Activated naive CD8-positive, alpha-beta T cell (primary cell): ENCODE data around the gene ACP7.
A peak's percentile ranks its signal among the peaks of the same experiment; 100 is the strongest.

Experiments
- H3K27ac Mint-ChIP-seq: one replicate; pipeline ENCODE4 v1.8.0; 2021; ENCODE audit warnings: mixed read lengths
- H3K27me3 Mint-ChIP-seq: one replicate; pipeline ENCODE4 v1.8.0; 2021; ENCODE audit warnings: mixed read lengths
- H3K36me3 Mint-ChIP-seq: one replicate; pipeline ENCODE4 v1.8.0; 2021; ENCODE audit warnings: mixed read lengths
- H3K4me1 Mint-ChIP-seq: one replicate; pipeline ENCODE4 v1.8.0; 2021; ENCODE audit warnings: low read depth, mixed read lengths
- H3K4me3 Mint-ChIP-seq: one replicate; pipeline ENCODE4 v1.8.0; 2021; ENCODE audit warnings: mild to moderate bottlenecking, mixed read lengths
- H3K9me3 Mint-ChIP-seq: one replicate; pipeline ENCODE4 v1.8.0; 2021; ENCODE audit warnings: low read depth, mixed read lengths

The ACP7 gene

GRCh38 chr19:39129116-39129515, 44.9 kb downstream of the ACP7 start:
- Mint-ChIP-seq H3K36me3 (no peaks in the 10 kb centered on the region), H3K27me3 (no peaks in the 10 kb centered on the region), H3K9me3 (no peaks in the 10 kb centered on the region), H3K27ac (peak overlapping the region; percentile 22), H3K4me1 (peaks cover 49% of the 10 kb centered on the region), H3K4me3 (no peak overlapping the region)

DNA sequence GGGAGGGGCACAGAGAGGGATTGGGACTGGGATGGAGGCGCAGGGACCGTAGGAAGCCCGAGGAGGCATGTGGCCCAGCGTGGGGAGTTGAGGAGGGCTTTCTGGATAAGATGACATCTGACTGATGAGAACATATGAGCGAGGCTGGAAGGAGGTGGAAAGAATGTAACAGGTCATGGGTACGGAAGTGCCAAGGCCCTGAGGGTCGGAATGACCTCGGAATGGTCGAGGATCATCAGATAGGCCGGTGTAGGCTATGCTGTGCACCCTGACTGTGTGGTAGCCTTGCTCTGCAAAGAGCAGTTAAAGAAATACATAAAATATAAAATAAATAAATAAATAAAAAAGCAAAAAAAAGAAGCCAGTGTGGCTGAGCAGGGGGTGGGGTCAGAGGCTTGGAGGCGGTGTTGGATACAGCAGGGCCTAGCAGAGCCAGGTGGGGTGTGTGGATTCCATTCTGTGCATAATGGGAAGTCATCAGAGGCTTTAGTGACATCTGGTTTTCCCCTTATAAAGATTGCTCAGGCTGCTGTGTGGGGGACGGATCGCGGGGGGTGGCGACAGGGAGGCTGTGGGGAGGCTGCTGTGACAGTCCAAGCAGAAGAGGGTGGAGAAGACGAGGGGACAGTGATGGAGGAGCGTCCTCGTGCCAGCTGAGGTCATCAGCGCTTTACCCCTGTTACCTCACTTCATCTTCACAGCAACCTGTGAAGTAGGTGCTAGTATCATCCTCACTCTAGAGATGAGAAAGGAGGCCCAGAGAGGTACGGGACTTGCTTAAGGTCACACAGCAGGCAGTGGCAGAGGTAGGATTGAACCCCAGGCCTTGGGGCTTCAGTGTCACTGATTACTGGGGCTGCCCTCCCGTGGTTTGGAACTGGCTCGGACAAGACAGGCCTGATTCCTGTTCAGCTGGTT, 46.4 kb downstream of the ACP7 start:
- H3K27ac Mint-ChIP-seq, result no peak overlapping the region
- no peaks in the 10 kb centered on the region for H3K36me3 Mint-ChIP-seq
- no peaks in the 10 kb centered on the region for H3K9me3 Mint-ChIP-seq
- H3K4me3 Mint-ChIP-seq, result no peak overlapping the region
- peaks cover 41% of the 10 kb centered on the region for H3K4me1 Mint-ChIP-seq
- no peaks in the 10 kb centered on the region for H3K27me3 Mint-ChIP-seq

DNA sequence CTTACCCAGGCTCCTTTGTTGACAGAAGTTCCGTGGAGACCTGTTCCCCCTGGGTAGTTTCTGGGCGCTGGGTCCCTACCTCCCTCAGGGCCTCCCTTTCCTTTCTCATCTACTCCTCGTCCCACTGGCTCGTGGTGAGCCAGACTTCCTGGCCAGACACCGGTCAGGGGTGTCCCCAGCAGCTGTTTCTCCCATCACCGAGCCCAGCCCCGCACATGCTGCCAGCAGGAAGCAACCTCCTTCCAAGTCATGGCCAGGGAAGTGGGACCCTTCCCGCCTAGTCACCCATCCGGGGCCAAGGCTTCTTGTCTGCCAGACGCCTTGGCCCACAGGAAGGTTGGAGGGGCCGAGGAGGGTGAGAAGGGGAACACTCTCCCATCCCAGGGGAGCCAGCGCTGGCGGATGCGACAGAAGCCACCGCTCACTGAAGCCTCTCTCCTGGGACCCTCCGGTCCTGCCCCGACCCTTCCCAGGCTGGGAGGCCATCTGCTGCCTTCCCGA, 47.1 kb downstream of the ACP7 start:
- Mint-ChIP-seq H3K27me3 (no peaks in the 10 kb centered on the region), H3K4me1 (peaks cover 37% of the 10 kb centered on the region), H3K9me3 (no peaks in the 10 kb centered on the region), H3K36me3 (no peaks in the 10 kb centered on the region), H3K27ac (no peak overlapping the region), H3K4me3 (no peak overlapping the region)

- no peak overlapping the region for H3K27ac Mint-ChIP-seq
- H3K4me3 Mint-ChIP-seq, result no peak overlapping the region
- H3K36me3 Mint-ChIP-seq, result peaks cover 2% of the 10 kb centered on the region
- peaks cover 31% of the 10 kb centered on the region for H3K4me1 Mint-ChIP-seq
- no peaks in the 10 kb centered on the region for H3K9me3 Mint-ChIP-seq
- no peaks in the 10 kb centered on the region for H3K27me3 Mint-ChIP-seq
These were observed 48.3 kb downstream of the ACP7 start for GRCh38 chr19:39132344-39132969.

DNA sequence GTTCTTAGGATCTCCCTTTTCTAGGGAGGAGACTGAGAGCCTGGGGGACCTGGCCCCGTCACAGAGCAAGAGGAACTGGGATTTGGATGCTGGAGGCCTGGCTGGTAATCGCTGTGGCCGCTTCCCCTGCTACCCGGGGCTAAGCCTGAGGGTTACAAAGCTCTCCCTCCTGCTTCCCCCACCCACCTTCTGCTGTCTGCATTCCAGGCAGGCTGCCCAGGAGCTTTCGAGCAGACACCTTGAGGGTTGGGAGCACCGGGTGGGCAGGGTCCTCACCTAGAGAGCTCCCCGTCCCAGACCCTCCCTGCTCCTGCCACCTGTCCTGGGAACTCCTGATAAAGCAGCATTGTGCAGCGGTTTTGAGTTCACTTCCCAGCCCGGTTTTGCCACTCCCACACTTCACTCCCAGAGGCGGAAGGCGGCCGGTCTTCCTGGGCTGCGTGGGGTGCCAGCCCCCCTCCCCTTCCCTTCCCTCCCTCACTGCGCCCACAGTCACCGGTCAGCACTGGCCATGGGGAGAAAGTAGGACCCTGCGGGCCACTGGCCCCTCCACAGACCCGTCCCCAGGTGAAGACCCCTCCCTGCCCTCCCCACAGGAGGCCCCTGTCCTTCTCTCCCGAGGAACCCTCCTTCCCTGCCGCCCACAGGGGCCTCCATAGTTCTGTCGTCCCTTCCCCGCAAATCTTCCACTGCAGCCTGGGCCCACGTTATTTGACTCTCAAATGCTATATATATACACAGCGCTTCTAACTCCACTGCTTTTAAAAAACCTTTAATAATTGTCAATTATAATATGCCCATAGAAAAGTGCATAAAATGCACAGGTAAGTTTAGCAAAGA, 49.5 kb downstream of the ACP7 start:
- no peak overlapping the region for H3K27ac Mint-ChIP-seq
- H3K9me3 Mint-ChIP-seq, result no peaks in the 10 kb centered on the region
- peaks cover 2% of the 10 kb centered on the region for H3K36me3 Mint-ChIP-seq
- peaks cover 30% of the 10 kb centered on the region for H3K4me1 Mint-ChIP-seq
- H3K27me3 Mint-ChIP-seq, result no peaks in the 10 kb centered on the region
- H3K4me3 Mint-ChIP-seq, result no peak overlapping the region

GRCh38 chr19:39135701-39136100, 51.5 kb downstream of the ACP7 start:
- H3K9me3 Mint-ChIP-seq, result no peaks in the 10 kb centered on the region
- no peak overlapping the region for H3K27ac Mint-ChIP-seq
- H3K36me3 Mint-ChIP-seq, result peaks cover 2% of the 10 kb centered on the region
- H3K4me3 Mint-ChIP-seq, result no peak overlapping the region
- peaks cover 23% of the 10 kb centered on the region for H3K4me1 Mint-ChIP-seq
- H3K27me3 Mint-ChIP-seq, result no peaks in the 10 kb centered on the region

GRCh38 chr19:39136225-39136940, 52.2 kb downstream of the ACP7 start:
- Mint-ChIP-seq H3K27me3 (no peaks in the 10 kb centered on the region), H3K9me3 (no peaks in the 10 kb centered on the region), H3K36me3 (peaks cover 2% of the 10 kb centered on the region), H3K4me3 (no peak overlapping the region), H3K27ac (no peak overlapping the region), H3K4me1 (peaks cover 19% of the 10 kb centered on the region)

GRCh38 chr19:39137131-39137530, 53.0 kb downstream of the ACP7 start:
- H3K9me3 Mint-ChIP-seq, result no peaks in the 10 kb centered on the region

GRCh38 chr19:39138221-39139211, 54.3 kb downstream of the ACP7 start:
- peaks cover 2% of the 10 kb centered on the region for H3K36me3 Mint-ChIP-seq
- peaks cover 12% of the 10 kb centered on the region for H3K4me1 Mint-ChIP-seq
- H3K9me3 Mint-ChIP-seq, result no peaks in the 10 kb centered on the region
- H3K4me3 Mint-ChIP-seq, result no peak overlapping the region
- no peaks in the 10 kb centered on the region for H3K27me3 Mint-ChIP-seq
- H3K27ac Mint-ChIP-seq, result no peak overlapping the region

More at GRCh38 chr19:39137131-39137530, 53.0 kb downstream of the ACP7 start:
- H3K27me3 Mint-ChIP-seq, result no peaks in the 10 kb centered on the region
- H3K36me3 Mint-ChIP-seq, result peaks cover 2% of the 10 kb centered on the region
- H3K4me3 Mint-ChIP-seq, result no peak overlapping the region
- no peak overlapping the region for H3K27ac Mint-ChIP-seq
- H3K4me1 Mint-ChIP-seq, result peaks cover 17% of the 10 kb centered on the region

DNA sequence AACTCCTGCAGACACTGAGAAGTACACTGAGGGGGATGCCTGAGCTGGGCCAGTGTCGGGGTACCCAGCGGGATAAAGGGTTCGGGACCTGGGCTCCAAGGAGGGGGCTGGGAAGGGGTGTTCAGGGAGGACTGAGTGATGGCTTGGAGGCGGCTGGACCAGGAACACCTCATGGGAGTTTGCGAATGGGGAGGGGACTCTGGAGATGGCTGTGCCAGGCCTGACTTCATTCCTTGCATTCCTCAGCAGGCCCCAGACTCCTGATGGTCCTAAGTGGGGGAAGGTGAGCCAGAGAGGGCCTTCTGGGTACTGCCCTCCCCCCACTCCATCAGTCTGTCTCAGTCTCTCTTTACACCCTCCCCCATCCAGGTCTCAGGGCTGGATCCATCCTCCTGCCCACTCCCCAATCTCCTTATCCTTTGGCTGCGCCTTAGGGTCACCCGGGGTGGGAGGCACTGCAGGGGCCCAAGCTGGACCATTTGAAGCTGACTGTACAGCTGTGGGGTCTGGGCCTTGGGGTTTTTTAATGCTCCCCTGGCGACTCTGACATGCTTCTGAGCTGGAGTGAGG, 55.2 kb downstream of the ACP7 start:
- H3K9me3 Mint-ChIP-seq, result no peaks in the 10 kb centered on the region
- H3K4me3 Mint-ChIP-seq, result no peak overlapping the region
- H3K4me1 Mint-ChIP-seq, result peaks cover 12% of the 10 kb centered on the region
- H3K27me3 Mint-ChIP-seq, result no peaks in the 10 kb centered on the region
- H3K36me3 Mint-ChIP-seq, result peaks cover 2% of the 10 kb centered on the region
- no peak overlapping the region for H3K27ac Mint-ChIP-seq

- Mint-ChIP-seq H3K27ac (no peak overlapping the region), H3K4me3 (no peak overlapping the region), H3K27me3 (no peaks in the 10 kb centered on the region), H3K9me3 (no peaks in the 10 kb centered on the region), H3K4me1 (peaks cover 15% of the 10 kb centered on the region), H3K36me3 (peaks cover 2% of the 10 kb centered on the region)
These were observed 55.8 kb downstream of the ACP7 start for GRCh38 chr19:39139971-39140453.

- Mint-ChIP-seq H3K9me3 (no peaks in the 10 kb centered on the region), H3K4me1 (peaks cover 15% of the 10 kb centered on the region), H3K4me3 (no peak overlapping the region), H3K36me3 (peaks cover 2% of the 10 kb centered on the region), H3K27ac (no peak overlapping the region), H3K27me3 (no peaks in the 10 kb centered on the region)
These were observed 56.4 kb downstream of the ACP7 start for GRCh38 chr19:39140594-39140993.

- peaks cover 2% of the 10 kb centered on the region for H3K36me3 Mint-ChIP-seq
- no peak overlapping the region for H3K27ac Mint-ChIP-seq
- H3K4me1 Mint-ChIP-seq, result peaks cover 14% of the 10 kb centered on the region
- no peak overlapping the region for H3K4me3 Mint-ChIP-seq
- H3K27me3 Mint-ChIP-seq, result no peaks in the 10 kb centered on the region
- H3K9me3 Mint-ChIP-seq, result no peaks in the 10 kb centered on the region
These were observed 57.8 kb downstream of the ACP7 start for GRCh38 chr19:39141929-39142328.
